ENCODE data around the gene GNB5.
"Not testable (repeated sequence)": the region's sequence is repeated elsewhere in the genome, so short reads cannot be mapped to it uniquely, and the experiment has no call there.

GNB5 gene

GRCh38 chr15:52086011-52086786, 105.0 kb downstream of the GNB5 start:
- H3K27ac ChIP-seq: no peak overlapping the region
- TF ChIP-seq ZFX (IDR thresholded peaks at IDR 0.05) (no peak), CTCF (conservative IDR thresholded peaks at IDR 0.05) (no peak)

- TF ChIP-seq ZFX (IDR thresholded peaks at IDR 0.05) (no peak), CTCF (conservative IDR thresholded peaks at IDR 0.05) (no peak)
- H3K27ac ChIP-seq: no peak overlapping the region
Observed at GRCh38 chr15:52085299-52085698, 105.9 kb downstream of the GNB5 start.

DNA sequence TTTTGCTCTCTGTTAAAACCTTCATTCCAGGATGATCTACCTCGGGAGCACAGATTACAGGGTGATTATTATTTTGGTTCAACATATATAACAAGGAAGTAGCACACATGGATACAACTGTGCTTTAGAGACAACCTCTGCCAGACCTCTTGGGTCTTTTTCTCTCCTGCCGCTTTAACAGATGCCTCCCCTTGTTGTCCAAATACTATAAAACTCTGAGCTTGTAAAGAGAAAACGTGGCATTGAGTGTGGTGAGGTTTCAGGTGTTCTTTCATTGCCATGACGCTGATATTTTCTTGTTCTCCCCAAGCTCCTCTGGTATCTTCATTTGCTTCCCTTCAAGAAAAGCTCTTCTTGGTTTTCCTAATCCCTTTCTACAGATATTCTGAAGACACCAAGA, 107.6 kb downstream of the GNB5 start:
- no peak overlapping the region for H3K27ac ChIP-seq
- TF ChIP-seq CTCF (conservative IDR thresholded peaks at IDR 0.05): no peak
- TF ChIP-seq ZFX (IDR thresholded peaks at IDR 0.05): no peak

- not testable (repeated sequence) for H3K27ac ChIP-seq
Observed at GRCh38 chr15:52083037-52083359, 108.2 kb downstream of the GNB5 start.

- H3K27ac ChIP-seq: no peak overlapping the region
- TF ChIP-seq CTCF (conservative IDR thresholded peaks at IDR 0.05): no peak
- TF ChIP-seq ZFX (IDR thresholded peaks at IDR 0.05): no peak
Observed at GRCh38 chr15:52082197-52083036, 108.8 kb downstream of the GNB5 start.

- H3K27ac ChIP-seq: no peak overlapping the region
- TF ChIP-seq CTCF (conservative IDR thresholded peaks at IDR 0.05) (no peak), ZFX (IDR thresholded peaks at IDR 0.05) (no peak)
Observed at GRCh38 chr15:52080706-52081392, 110.3 kb downstream of the GNB5 start.

DNA sequence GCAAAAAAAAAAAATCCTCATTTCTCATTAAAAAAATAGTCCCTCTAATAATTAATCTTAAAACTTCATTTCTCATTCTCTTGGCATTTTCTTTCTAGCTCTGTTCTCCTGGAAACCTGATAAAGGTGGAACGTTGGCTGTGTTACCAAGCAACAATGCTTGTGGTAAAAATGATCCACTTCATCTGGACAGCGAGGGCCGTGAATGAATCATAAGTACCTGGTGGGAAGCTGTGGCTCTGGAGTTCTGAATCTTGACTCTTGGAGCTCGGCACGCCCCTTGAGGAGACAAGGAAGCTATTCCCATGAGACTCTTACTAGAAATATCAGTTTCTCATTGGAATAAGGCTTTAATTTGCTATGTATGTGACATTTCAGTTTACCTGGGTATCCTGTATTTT, 111.2 kb downstream of the GNB5 start:
- no peak overlapping the region for H3K27ac ChIP-seq
- TF ChIP-seq CTCF (conservative IDR thresholded peaks at IDR 0.05) (no peak), ZFX (IDR thresholded peaks at IDR 0.05) (no peak)
